B cell (primary cell): ENCODE results near the gene NR1H3. TPM values are rescaled to one million over a fixed set of nuclear protein-coding genes. Genes with fewer than 3 reads are reported as not detected.

ENCODE experiments used
- ATAC-seq: fragments of 200-7000 bp; cut with Tn5 transposase; one replicate; pipeline ENCODE4 v1.10.0; 2021; ENCODE audit warnings: low read depth, mild to moderate bottlenecking, moderate number of reproducible peaks, moderate library complexity
- CTCF ChIA-PET: fragments of 350-600 bp; sonication (Branson Sonifier 250); formaldehyde crosslinking; loops from one replicate; lab custom pipeline; 2021; ENCODE audit warnings: antibody characterized with exemption, inconsistent platforms; lab: Charles Lee
- POLR2A ChIA-PET: fragments of 350-600 bp; sonication (Branson Sonifier 250); formaldehyde crosslinking; loops from one replicate; lab custom pipeline; 2021; ENCODE audit warnings: antibody characterized with exemption; lab: Charles Lee
- DNase-seq: peaks from one replicate; pipeline ENCODE4 v3.0.0; 2013
- H2AFZ ChIP-seq: 2 replicates; pipeline ENCODE4 v1.6.1; 2012; ENCODE audit warnings: mild to moderate bottlenecking, low read depth, low read length; ENCODE audit not compliant: insufficient read depth, poor library complexity, severe bottlenecking
- H3K27ac ChIP-seq, 2 donors: 1 replicate in 1 of 2; 2 replicates in 1 of 2; pipeline ENCODE4 v1.5.1; 2012 to 2013; ENCODE audit warnings: low read length in 2 of 2, mild to moderate bottlenecking in 2 of 2, moderate library complexity in 1 of 2
- H3K27me3 ChIP-seq, 4 experiments: fragments of 200-600 bp in 1 of 4; sonication (generic) in 1 of 4; replicated peaks in 1 of 4; 1 replicate in 2 of 4; 2 replicates in 2 of 4; pipeline versions ENCODE4 v1.6.1 to v1.7.0; 2013 to 2016; ENCODE audit warnings: low read length in 3 of 4, mild to moderate bottlenecking in 2 of 4, mixed read lengths in 1 of 4, moderate library complexity in 1 of 4; ENCODE audit not compliant: insufficient read depth in 4 of 4, control insufficient read depth in 3 of 4; ENCODE audit errors: control extremely low read depth in 1 of 4
- H3K36me3 ChIP-seq, 2 experiments: replicated peaks in 1 of 2; 1 replicate in 1 of 2; 2 replicates in 1 of 2; pipeline versions ENCODE4 v1.6.1 to v1.7.1; 2013; ENCODE audit warnings: low read length in 1 of 2; ENCODE audit not compliant: insufficient read depth in 2 of 2, control insufficient read depth in 1 of 2; ENCODE audit errors: control extremely low read depth in 1 of 2, extremely low read depth in 1 of 2
- H3K4me1 ChIP-seq, 2 donors: fragments of 200-600 bp in 1 of 2; sonication (generic) in 1 of 2; 1 replicate in 1 of 2; 2 replicates in 1 of 2; pipeline versions ENCODE4 v1.5.1 to v1.6.1; 2013 to 2017; ENCODE audit warnings: low read length in 2 of 2; ENCODE audit not compliant: control insufficient read depth in 2 of 2, insufficient read depth in 2 of 2
- H3K4me2 ChIP-seq: replicated peaks from 2 replicates; pipeline ENCODE3; 2012; ENCODE audit warnings: mild to moderate bottlenecking, low read depth, low read length; ENCODE audit not compliant: poor library complexity, severe bottlenecking
- H3K4me3 ChIP-seq, 5 experiments: fragments of 200-600 bp in 1 of 5; sonication (generic) in 1 of 5; 1 replicate in 3 of 5; 2 replicates in 2 of 5; pipeline versions ENCODE4 v1.5.1 to v1.7.0; 2011 to 2016; ENCODE audit warnings: low read length in 4 of 5, mild to moderate bottlenecking in 4 of 5, low read depth in 2 of 5, control low read depth in 1 of 5, moderate library complexity in 1 of 5; ENCODE audit not compliant: insufficient read depth in 1 of 5; ENCODE audit errors: control extremely low read depth in 1 of 5, extremely low read depth in 1 of 5
- H3K79me2 ChIP-seq: fragments of 200-600 bp; sonication (generic); one replicate; pipeline ENCODE4 v1.6.0; 2016; ENCODE audit warnings: low read length; ENCODE audit not compliant: control insufficient read depth, insufficient read depth
- H3K9ac ChIP-seq: fragments of 200-600 bp; sonication (generic); 2 replicates; pipeline ENCODE4 v1.6.1; 2017; ENCODE audit warnings: mild to moderate bottlenecking, low read length, moderate library complexity
- H3K9me3 ChIP-seq, 3 donors: one replicate each; pipeline versions ENCODE4 v1.6.1 to v1.7.1; 2013; ENCODE audit warnings: low read length in 2 of 3; ENCODE audit not compliant: control insufficient read depth in 2 of 3, insufficient read depth in 1 of 3; ENCODE audit errors: control extremely low read depth in 1 of 3
- H4K20me1 ChIP-seq: 2 replicates; pipeline ENCODE4 v1.6.0; 2012; ENCODE audit warnings: mild to moderate bottlenecking, low read length; ENCODE audit not compliant: insufficient read depth, control insufficient read depth, poor library complexity, severe bottlenecking
- H3K27ac Mint-ChIP-seq: one replicate; pipeline ENCODE4 v1.8.0; 2021; ENCODE audit warnings: mixed read lengths
- H3K27me3 Mint-ChIP-seq: one replicate; pipeline ENCODE4 v1.8.0; 2021; ENCODE audit warnings: mixed read lengths
- H3K4me1 Mint-ChIP-seq: one replicate; pipeline ENCODE4 v1.8.0; 2021; ENCODE audit warnings: mixed read lengths
- H3K4me3 Mint-ChIP-seq: one replicate; pipeline ENCODE4 v1.8.0; 2021; ENCODE audit warnings: mixed read lengths
- H3K9me3 Mint-ChIP-seq: one replicate; pipeline ENCODE4 v1.8.0; 2022; ENCODE audit warnings: mixed read lengths; ENCODE audit not compliant: insufficient read depth
- EZH2 ChIP-seq: IDR thresholded peaks from 2 replicates; pipeline ENCODE4 v1.6.1; 2012; ENCODE audit warnings: borderline replicate concordance, low read depth, mild to moderate bottlenecking, moderate library complexity, low read length; ENCODE audit not compliant: insufficient read depth, poor library complexity, severe bottlenecking
- WGBS: methylation state at CpG from one replicate; pipeline ENCODE4 v1.1.5; 2013; ENCODE audit warnings: missing lambda C conversion rate; ENCODE audit not compliant: insufficient coverage; 5-methylcytosine and 5-hydroxymethylcytosine counted together
- intact Hi-C: fragments of 100-400 bp; cut with micrococcal nuclease; formaldehyde crosslinking; loops from one replicate; pipeline ENCODE4 v1.10.0; 2022
- polyA plus RNA-seq: library from polyadenylated mRNA; depleted of rRNA; stranded (reverse); fragments of >200 nt; gene quantifications from 2 replicates; pipeline ENCODE4 v1.2.3, GENCODE V29; 2012
- total RNA-seq, 2 donors: library from RNA; stranded (reverse); fragments of 120-200 nt in 1 of 2; gene quantifications; 1 replicate in 1 of 2; 2 replicates in 1 of 2; pipeline versions ENCODE4 v1.2.3 to v1.2.4, GENCODE V29; 2013 to 2022
- TF ChIP-seq, protein P1 (sequence below): fragments of 200-600 bp; IDR thresholded peaks from one replicate; pipeline ENCODE4 v1.8.0; 2022; ENCODE audit warnings: antibody characterized with exemption, mild to moderate bottlenecking

Gene NR1H3
- total and polyA plus RNA-seq, 2 donors (not counting 1 experiment from before 2014, with no cell fraction given) = 8.4 to 9.6 TPM

- peaks cover 25% of the 10 kb centered on the region for H3K4me1 Mint-ChIP-seq
- H3K9me3 Mint-ChIP-seq = no peaks in the 10 kb centered on the region
- no peak for TF ChIP-seq EZH2
- TF ChIP-seq, protein P1, sequence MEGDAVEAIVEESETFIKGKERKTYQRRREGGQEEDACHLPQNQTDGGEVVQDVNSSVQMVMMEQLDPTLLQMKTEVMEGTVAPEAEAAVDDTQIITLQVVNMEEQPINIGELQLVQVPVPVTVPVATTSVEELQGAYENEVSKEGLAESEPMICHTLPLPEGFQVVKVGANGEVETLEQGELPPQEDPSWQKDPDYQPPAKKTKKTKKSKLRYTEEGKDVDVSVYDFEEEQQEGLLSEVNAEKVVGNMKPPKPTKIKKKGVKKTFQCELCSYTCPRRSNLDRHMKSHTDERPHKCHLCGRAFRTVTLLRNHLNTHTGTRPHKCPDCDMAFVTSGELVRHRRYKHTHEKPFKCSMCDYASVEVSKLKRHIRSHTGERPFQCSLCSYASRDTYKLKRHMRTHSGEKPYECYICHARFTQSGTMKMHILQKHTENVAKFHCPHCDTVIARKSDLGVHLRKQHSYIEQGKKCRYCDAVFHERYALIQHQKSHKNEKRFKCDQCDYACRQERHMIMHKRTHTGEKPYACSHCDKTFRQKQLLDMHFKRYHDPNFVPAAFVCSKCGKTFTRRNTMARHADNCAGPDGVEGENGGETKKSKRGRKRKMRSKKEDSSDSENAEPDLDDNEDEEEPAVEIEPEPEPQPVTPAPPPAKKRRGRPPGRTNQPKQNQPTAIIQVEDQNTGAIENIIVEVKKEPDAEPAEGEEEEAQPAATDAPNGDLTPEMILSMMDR = no peak
- ChIA-PET CTCF (interaction anchor here (0.6 kb wide), 1 partner anchor 289 kb away, joined by 5 read pairs; no protein-coding TSS in a partner anchor), POLR2A (no interaction called here)
- no peak overlapping the region for H3K4me3 Mint-ChIP-seq
- no peaks in the 10 kb centered on the region for H4K20me1 ChIP-seq
- WGBS = no CpG with 5 or more reads among the region's 1 CpG
- H3K79me2 ChIP-seq = peaks cover 29% of the 10 kb centered on the region
- H3K4me3 ChIP-seq = no peak overlapping the region
- H3K27me3 Mint-ChIP-seq = no peaks in the 10 kb centered on the region
- no peaks in the 10 kb centered on the region for H3K9me3 ChIP-seq
- peaks cover 12 to 22% of the 10 kb centered on the region in 2 donors for H3K4me1 ChIP-seq
- no peak overlapping the region for H3K27ac ChIP-seq
- ATAC-seq = no peak
- DNase-seq = no peak
- no peak overlapping the region for H3K9ac ChIP-seq
- intact Hi-C loops = no loop called here
- H3K27ac Mint-ChIP-seq = no peak overlapping the region
- H3K4me2 ChIP-seq = no peak overlapping the region
- no peaks in the 10 kb centered on the region for H3K27me3 ChIP-seq
- H3K36me3 ChIP-seq = peaks cover 2 to 15% of the 10 kb centered on the region in 2 experiments
- H2AFZ ChIP-seq = no peak overlapping the region
Observed at GRCh38 chr11:47220401-47220821, 37.4 kb upstream of the NR1H3 start.

DNA sequence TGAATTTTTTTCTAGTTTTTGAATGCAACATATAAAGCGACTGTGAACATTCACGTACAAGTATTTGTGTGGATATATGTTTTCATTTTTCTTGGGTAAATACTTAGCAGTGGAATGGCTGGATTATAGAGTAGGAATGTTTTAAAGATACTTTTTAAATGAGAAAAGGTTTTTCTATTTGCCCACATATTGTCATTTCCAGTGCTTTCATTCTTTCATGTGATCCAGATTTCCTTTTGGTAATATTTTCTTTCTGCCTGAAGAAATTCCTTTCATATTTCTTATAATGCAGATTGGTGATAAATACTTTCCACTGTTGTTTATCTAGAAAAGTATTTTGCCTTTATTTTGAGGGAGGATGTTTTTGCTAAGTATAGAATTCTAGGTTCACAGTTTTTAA lies 35.1 kb upstream of the NR1H3 start:
- 100% methylated on average over 2 of the region's 2 CpGs for WGBS
- Histone ChIP-seq H3K9ac (no peak overlapping the region), H3K79me2 (peaks cover 20% of the 10 kb centered on the region), H2AFZ (no peak overlapping the region), H3K4me1 (peaks cover 0 to 8% of the 10 kb centered on the region in 2 donors), H4K20me1 (no peaks in the 10 kb centered on the region), H3K9me3 (no peaks in the 10 kb centered on the region), H3K4me3 (no peak overlapping the region), H3K27me3 (no peaks in the 10 kb centered on the region), H3K4me2 (no peak overlapping the region), H3K36me3 (peaks cover 2 to 18% of the 10 kb centered on the region in 2 experiments), H3K27ac (no peak overlapping the region)
- H3K27ac Mint-ChIP-seq = no peak overlapping the region
- no peak for TF ChIP-seq EZH2
- TF ChIP-seq, protein P1 = no peak
- intact Hi-C loops = no loop called here
- CTCF ChIA-PET = interaction anchor here (1.0 kb wide), 1 partner anchor 63 kb away, joined by 3 read pairs; no protein-coding TSS in a partner anchor
- no peak for DNase-seq
- peaks cover 12% of the 10 kb centered on the region for H3K4me1 Mint-ChIP-seq
- H3K9me3 Mint-ChIP-seq = no peaks in the 10 kb centered on the region
- POLR2A ChIA-PET = no interaction called here
- no peak overlapping the region for H3K4me3 Mint-ChIP-seq
- no peaks in the 10 kb centered on the region for H3K27me3 Mint-ChIP-seq
- ATAC-seq = no peak
